Measurements from ENCODE around the gene STRIP2.
"Not testable (repeated sequence)": the region's sequence is repeated elsewhere in the genome, so short reads cannot be mapped to it uniquely, and the experiment has no call there.

Gene STRIP2

GRCh38 chr7:129423700-129424410 is 10.4 kb upstream of the STRIP2 start:
- DNase-seq (ENCODE audit: low spot score), result peak; percentile 56

DNA sequence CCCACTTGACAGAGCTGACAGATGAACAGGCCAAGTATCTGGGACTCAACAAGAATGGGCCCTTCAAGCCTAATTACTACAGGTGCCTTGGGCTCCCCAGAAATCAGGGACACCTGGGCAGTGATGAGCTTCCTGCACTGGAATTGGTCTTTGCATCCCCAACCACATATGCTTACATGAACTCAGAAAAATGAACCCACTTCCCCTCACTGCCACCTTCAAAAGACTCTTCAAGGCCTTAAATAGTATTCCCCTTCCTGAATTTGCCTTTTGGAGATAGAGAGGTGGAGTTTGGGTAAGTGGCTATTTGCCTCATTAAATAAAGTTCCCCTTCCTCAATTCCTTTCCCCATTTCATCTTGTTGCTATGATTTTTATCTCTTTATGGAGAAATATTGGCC is 7.8 kb upstream of the STRIP2 start:
- no peak for DNase-seq (ENCODE audit: low spot score)

DNA sequence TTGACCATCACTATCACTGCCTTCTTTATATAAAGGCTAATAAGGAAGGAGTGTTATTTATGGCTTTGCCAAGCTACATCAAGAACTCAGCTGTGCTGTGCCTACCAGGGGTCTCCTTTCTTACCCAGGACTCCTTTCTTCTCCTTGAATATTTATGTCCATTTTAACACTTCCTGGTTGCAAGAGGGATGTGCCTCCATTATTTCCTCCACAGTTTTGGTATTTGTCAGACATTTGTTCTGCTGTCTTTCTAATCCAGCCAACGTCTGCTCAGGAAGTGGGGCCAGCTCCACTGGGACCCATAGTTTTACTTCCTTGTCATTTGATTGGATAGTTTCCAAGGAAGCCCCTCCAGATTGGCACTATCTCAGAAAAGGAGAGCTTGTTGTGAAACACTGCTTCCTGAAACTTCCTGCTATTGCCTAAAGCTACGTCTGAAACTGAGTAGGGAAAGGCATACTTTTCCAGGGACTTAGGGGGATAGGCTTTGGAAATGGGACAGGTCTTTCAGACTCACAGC is 6.6 kb upstream of the STRIP2 start:
- DNase-seq (ENCODE audit: low spot score), result no peak

GRCh38 chr7:129431911-129432643 is 2.2 kb upstream of the STRIP2 start:
- DNase-seq (ENCODE audit: low spot score), result peak; percentile 22

DNA sequence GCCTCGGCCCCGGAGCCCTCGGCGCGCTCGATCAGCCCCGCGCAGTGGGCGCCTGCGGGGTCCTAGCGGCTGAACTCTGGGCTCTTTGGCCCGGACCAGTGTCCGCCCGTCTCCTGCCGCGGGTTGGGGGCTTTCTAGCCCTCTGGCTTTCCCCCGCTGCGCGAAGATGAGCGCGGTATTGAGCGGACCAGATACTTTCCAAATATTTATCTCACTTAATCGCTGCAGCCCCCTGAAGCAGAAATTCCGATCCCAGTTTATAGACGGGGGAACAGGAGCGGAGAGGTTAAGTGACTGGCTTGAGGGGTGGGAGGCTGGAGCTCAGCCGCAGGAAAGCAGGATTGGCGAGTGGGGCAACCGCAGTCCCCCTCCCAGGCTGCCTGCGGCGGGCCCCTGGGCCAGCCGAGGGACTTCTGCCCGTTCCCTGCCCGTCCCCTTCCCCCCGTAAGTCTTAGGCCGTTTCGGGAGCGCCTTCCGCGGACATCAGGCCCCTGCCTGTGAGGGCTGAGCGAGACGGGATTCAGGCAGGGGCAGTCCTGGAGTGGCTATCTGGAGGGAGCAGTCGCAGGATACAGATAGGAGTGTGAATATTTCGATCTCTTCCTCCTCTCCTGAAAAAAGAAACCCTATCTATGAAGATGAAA is 565 bp downstream of the STRIP2 start:
- peak; percentile 15 for DNase-seq (ENCODE audit: low spot score)

DNA sequence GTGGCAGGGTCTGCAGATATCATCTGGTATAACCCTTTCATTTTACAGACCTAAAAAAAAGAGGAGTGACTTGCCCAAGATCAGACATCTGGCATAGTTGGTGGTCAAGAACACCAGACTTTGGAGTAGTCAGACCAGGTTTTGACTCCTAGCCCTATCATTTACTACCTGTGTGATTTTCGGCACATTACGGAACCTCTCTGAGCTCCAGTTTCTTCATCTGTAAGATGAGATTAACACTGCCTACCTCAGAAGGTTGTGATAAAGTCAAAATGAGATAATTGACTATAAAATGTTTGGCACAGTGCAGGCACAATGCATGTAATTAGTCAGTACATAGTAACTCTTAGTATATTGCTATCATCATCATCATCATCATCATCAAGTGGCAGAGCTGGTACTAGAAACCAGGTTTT is 1.2 kb downstream of the STRIP2 start:
- DNase-seq (ENCODE audit: low spot score), result peak; percentile 25

- DNase-seq (ENCODE audit: low spot score), result peak; percentile 38
Measured at GRCh38 chr7:129436335-129436923, 2.2 kb downstream of the STRIP2 start.

DNA sequence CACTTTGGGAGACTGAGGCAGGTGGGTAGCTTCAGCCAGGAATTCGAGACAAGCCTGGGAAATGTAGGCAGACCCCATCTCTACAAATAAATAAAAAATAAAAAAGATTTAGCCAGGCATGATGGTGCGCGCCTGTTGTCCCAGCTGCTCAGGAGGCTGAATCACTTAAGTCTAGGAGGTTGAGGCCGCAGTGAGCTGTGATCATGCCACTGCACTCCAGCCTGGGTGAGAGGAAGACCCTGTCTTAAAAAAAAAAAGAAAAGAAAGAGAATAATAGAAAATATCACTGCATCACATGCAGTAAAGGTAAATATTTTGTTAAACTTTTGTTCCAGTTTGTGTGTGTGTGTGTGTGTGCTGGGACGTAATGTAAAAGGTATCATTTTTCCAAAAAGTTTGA is 3.0 kb downstream of the STRIP2 start:
- DNase-seq (ENCODE audit: low spot score), result no peak

DNA sequence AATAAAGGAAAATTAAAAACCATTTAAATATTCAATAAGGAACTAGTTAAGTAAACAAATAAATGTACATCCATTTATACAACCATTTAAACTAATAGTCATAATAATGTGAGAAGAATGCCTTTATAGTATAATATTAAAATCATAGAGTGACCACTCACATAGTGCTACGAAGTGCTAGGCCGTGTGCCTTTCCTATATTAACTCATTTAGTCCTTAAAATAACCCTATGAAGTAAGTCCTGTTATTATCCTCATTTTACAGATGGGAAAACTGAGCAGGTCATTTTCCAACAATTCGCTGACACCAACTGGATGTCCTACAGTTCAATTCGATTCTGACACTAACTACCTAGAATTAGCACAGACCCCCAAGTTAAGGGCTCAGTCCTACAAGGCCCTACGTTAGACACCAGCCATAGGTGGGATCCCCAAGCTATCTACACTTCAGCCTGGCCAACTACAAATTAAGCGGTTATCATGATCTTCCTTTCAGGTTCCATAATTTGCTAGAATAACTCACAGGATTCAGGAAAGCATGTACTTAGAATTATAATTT is 4.1 kb downstream of the STRIP2 start:
- DNase-seq (ENCODE audit: low spot score), result no peak

DNA sequence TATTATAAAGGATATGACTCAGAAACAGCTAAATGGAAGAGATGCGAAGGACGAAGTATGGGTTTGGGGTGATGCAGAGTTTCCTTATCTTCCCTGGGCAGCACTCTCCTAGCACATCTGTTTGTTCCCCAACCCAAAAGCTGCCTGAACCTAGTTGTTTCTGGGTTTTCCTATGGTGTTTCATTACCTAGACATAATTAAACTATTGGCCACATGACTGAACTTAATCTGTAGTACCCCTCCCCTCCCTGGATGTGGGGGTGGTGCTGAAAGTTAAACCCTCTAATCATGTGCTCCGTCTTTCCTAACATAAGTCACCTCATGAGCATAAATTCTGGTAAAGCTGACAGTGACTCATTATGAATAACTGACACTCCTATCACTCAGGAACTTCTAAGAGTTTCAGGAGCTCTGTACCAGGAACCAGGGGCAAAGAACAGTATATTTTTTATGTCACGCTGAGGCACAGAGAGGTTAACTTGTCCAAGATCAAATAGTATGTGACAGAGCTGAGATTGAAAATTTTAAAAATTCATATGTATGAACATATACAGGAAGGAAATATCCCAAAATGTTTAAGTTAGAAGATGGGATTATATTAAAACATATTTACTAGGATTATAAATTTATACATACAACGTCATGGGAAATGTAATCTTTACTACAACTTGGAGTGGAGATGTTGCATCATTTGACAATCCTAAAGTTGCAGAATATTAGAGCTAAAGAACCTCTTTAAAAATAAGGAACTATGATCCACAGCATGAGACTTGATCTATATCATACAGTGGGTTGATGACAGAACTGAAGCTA is 4.8 kb downstream of the STRIP2 start:
- DNase-seq (ENCODE audit: low spot score), result peak; percentile 89

- DNase-seq (ENCODE audit: low spot score), result no peak
Measured at GRCh38 chr7:129439963-129440625, 5.9 kb downstream of the STRIP2 start.

- no peak for DNase-seq (ENCODE audit: low spot score)
Measured at GRCh38 chr7:129443612-129444011, 9.4 kb downstream of the STRIP2 start.

GRCh38 chr7:129444776-129445175 is 10.5 kb downstream of the STRIP2 start:
- DNase-seq (ENCODE audit: low spot score), result not testable (repeated sequence)

DNA sequence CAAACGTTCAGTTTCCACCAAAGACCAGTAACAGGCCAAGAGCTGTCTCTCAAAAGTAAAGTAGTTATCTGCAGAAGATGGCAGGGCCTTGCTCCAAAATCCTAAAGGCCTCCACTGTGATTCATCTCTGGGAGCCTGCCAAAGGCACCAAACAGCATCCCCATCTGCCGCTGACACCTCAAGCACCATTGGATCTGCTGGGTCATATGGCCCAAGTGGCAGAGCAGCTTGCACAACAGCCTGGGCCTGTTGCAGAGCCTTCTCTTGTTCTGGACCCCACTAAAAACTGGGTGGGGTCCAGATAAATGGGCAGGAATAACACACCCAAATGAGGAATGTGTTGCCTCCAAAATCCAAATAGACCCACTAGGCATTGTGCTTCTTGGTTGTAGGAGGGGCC is 12.7 kb downstream of the STRIP2 start:
- peak; percentile 27 for DNase-seq (ENCODE audit: low spot score)

- not testable (repeated sequence) for DNase-seq (ENCODE audit: low spot score)
Measured at GRCh38 chr7:129447445-129447844, 13.2 kb downstream of the STRIP2 start.

DNA sequence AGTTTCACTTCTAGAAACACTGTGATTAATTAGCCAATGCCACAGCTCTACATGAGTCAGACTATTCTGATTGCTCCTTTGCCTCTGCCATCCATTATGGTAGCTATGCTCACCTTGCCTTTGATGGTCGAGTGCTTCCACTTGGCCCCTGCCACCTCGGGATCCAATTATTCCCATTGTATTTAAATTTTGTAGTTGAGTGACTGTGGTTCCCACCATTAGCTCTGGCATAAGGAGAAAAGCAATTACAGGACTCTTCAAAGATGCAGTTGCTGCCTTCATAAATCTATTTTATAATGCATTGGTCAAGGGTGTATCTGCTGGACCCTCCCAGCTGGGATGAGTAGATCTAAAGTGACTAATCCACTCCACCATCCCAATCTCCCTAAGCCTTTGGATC is 14.4 kb downstream of the STRIP2 start:
- not testable (repeated sequence) for DNase-seq (ENCODE audit: low spot score)

GRCh38 chr7:129450295-129450694 is 16.1 kb downstream of the STRIP2 start:
- no peak for DNase-seq (ENCODE audit: low spot score)

DNA sequence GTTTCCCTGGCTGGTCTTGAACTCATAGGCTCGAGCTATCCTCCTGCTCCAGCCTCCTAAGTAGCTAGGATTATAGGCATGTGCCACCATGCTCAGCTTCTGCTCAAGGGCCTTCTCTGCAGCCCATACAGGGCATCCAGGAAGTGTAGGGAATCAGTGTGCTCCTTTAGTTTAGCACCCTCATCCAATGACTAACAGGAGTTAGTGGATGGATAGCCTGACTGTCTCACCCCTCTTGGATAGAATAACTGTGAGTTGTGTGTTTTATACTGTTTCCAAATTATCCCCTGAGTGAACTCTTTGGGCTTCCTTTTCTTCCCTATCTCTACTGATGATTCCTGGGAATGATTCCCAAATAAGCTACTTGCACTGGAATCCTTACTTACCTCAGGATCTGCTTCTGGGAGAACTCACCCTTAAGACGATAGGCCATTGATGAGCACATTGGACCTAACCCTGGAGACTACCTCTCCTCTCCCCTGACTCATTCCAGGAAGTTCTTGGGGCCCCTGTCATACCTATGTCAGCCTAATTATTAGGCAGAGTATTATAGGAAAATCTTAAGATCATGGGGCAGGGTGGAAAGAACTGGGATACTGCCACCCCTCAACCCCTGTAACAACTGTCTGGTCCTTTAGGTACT is 18.5 kb downstream of the STRIP2 start:
- no peak for DNase-seq (ENCODE audit: low spot score)

DNA sequence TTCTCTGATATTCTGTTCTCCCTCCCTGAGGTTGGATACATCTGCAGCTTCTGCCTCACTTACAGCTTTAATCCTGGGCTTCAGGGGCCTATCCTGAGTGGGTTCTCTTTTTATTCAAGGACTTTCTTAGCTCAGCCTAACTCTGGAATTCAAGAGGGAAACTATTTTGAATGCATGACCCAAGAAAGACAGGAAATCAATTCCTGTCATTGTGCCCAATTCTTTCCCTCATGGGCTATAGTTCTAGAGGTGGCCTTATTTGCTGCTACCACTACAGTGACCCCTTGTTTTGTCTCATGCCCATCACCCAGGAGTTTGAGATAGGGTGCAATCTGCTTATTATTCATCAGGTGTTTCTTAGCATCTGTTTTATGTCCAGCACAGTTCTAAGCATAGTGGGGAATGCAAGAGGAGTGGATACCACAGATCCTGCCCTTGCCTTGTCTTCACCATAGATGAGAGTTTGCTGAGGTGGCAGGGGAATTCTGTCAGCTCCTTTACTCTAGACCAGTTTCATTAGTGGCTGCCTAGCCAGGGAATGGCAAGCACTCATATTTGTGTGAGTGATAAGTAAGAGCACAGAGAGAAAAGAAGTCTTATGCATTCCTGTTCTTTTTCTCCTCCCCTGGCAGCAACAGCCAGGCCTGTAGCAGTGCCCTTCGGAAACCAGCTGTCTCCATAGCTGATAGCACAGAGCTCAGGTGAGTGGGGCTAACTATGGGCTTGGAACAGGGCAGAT is 19.4 kb downstream of the STRIP2 start:
- no peak for DNase-seq (ENCODE audit: low spot score)

DNA sequence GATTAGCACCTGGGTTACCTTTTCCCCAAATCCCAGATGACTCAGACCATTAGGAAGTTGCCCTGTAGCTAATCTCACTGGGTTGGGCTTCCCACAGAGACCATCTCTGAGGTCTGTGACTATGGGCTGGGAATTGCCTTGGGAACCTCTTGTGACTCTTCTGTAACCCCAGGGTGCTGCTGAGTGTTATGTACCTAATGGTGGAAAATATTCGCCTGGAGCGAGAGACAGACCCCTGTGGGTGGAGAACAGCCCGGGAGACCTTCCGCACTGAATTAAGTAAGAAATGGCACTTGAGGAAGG is 20.0 kb downstream of the STRIP2 start:
- DNase-seq (ENCODE audit: low spot score), result no peak

Data from hematopoietic multipotent progenitor cell treated with erythropoietin and hydrocortisone succinate and interleukin-3 and kit ligand, for 15 days (in vitro differentiated cells).